Large intestine (tissue), 3 donors: ENCODE results near the gene PACS2. TPM values are rescaled to one million over a fixed set of nuclear protein-coding genes. Genes with fewer than 3 reads are reported as not detected.

Source experiments
- DNase-seq, 2 donors: peaks; one replicate each; pipeline versions ENCODE4 v3.0.0 to v3.0.0-alpha.2; 2013
- H3K27ac ChIP-seq: one replicate; pipeline ENCODE4 v1.5.1; 2013; ENCODE audit warnings: low read length
- H3K27me3 ChIP-seq: 2 replicates; pipeline ENCODE4 v1.6.1; 2013; ENCODE audit warnings: low read length; ENCODE audit not compliant: control insufficient read depth, insufficient read depth
- H3K36me3 ChIP-seq: 2 replicates; pipeline ENCODE4 v1.6.1; 2013; ENCODE audit warnings: low read length; ENCODE audit not compliant: control insufficient read depth, insufficient read depth
- H3K4me1 ChIP-seq: one replicate; pipeline ENCODE4 v1.6.1; 2013; ENCODE audit warnings: low read length; ENCODE audit not compliant: control insufficient read depth, insufficient read depth
- H3K4me3 ChIP-seq: one replicate; pipeline ENCODE4 v1.5.1; 2013; ENCODE audit warnings: low read length
- H3K9me3 ChIP-seq: one replicate; pipeline ENCODE4 v1.6.1; 2013; ENCODE audit warnings: mild to moderate bottlenecking, low read depth, low read length, moderate library complexity; ENCODE audit not compliant: control insufficient read depth
- WGBS: methylation state at CpG from one replicate; pipeline ENCODE4 v1.1.5; 2013; ENCODE audit warnings: low lambda C conversion rate; ENCODE audit not compliant: insufficient coverage; 5-methylcytosine and 5-hydroxymethylcytosine counted together
- polyA plus RNA-seq: library from polyadenylated mRNA; unstranded; fragments of 120-200 nt; gene quantifications from one replicate; pipeline ENCODE4 v1.2.1, GENCODE V29; 2013

The PACS2 gene
- polyA plus RNA-seq, 1 donor, result 54.6 TPM

GRCh38 chr14:105445901-105446845, 131.6 kb downstream of the PACS2 start:
- H3K4me1 ChIP-seq, result no peaks in the 10 kb centered on the region
- no peak overlapping the region for H3K27ac ChIP-seq
- DNase-seq, result no peak
- no peak overlapping the region for H3K4me3 ChIP-seq
- no CpG with 5 or more reads among the region's 26 CpGs for WGBS
- no peaks in the 10 kb centered on the region for H3K27me3 ChIP-seq
- H3K36me3 ChIP-seq, result peaks cover 36% of the 10 kb centered on the region
- H3K9me3 ChIP-seq, result no peaks in the 10 kb centered on the region

GRCh38 chr14:105446971-105447370, 132.4 kb downstream of the PACS2 start:
- H3K9me3 ChIP-seq, result no peaks in the 10 kb centered on the region
- H3K27ac ChIP-seq, result no peak overlapping the region
- H3K4me3 ChIP-seq, result no peak overlapping the region
- DNase-seq, result no peak
- no CpG with 5 or more reads among the region's 14 CpGs for WGBS
- H3K36me3 ChIP-seq, result peaks cover 42% of the 10 kb centered on the region
- H3K4me1 ChIP-seq, result no peaks in the 10 kb centered on the region
- H3K27me3 ChIP-seq, result no peaks in the 10 kb centered on the region

Other genes with a start within 250 kb of the PACS2 start
- gene GPR132, start 249.3 kb upstream of the PACS2 start, polyA plus RNA-seq, result 1.5 TPM
- 11.0 TPM for gene JAG2, start 146.0 kb upstream of the PACS2 start, polyA plus RNA-seq
- 64.4 TPM for gene NUDT14, start 133.4 kb upstream of the PACS2 start, polyA plus RNA-seq
- 40.9 TPM for gene BTBD6, start 66.2 kb upstream of the PACS2 start, polyA plus RNA-seq
- 21.6 TPM for gene BRF1, start 13.7 kb upstream of the PACS2 start, polyA plus RNA-seq
- 0.82 TPM for gene TEX22, start 83.8 kb downstream of the PACS2 start, polyA plus RNA-seq
- gene MTA1, start 105.1 kb downstream of the PACS2 start, polyA plus RNA-seq, result 109 TPM
- 67.1 TPM for gene CRIP2, start 160.1 kb downstream of the PACS2 start, polyA plus RNA-seq
- 136 TPM for gene CRIP1, start 172.1 kb downstream of the PACS2 start, polyA plus RNA-seq
- 8.7 TPM for gene TEDC1, start 176.5 kb downstream of the PACS2 start, polyA plus RNA-seq
- gene TMEM121, start 211.8 kb downstream of the PACS2 start, polyA plus RNA-seq, result 3.0 TPM